Measurements from ENCODE around the gene SOCS2.

DNA sequence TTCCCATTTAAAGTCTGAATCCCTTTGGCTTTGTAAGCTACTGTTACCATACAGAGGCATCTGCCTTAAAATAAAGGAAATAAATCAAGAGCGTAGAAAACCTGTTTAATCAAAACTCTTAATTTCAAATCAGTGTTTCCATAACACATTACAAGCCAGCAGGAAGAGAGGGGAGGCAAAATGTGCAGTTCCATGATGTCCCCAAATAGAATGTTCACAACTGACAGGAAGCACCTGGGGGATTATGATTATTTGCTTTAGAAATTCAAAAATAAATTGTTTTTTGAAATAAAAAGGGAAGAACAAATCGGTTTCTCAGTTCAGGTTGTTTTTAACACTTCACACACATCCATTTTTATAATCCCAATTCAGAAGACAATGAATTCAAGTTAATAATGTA is 21.4 kb downstream of the SOCS2 start:
- no peak for TF ChIP-seq POLR2A (IDR thresholded peaks at IDR 0.05)
- TF ChIP-seq, protein P1, sequence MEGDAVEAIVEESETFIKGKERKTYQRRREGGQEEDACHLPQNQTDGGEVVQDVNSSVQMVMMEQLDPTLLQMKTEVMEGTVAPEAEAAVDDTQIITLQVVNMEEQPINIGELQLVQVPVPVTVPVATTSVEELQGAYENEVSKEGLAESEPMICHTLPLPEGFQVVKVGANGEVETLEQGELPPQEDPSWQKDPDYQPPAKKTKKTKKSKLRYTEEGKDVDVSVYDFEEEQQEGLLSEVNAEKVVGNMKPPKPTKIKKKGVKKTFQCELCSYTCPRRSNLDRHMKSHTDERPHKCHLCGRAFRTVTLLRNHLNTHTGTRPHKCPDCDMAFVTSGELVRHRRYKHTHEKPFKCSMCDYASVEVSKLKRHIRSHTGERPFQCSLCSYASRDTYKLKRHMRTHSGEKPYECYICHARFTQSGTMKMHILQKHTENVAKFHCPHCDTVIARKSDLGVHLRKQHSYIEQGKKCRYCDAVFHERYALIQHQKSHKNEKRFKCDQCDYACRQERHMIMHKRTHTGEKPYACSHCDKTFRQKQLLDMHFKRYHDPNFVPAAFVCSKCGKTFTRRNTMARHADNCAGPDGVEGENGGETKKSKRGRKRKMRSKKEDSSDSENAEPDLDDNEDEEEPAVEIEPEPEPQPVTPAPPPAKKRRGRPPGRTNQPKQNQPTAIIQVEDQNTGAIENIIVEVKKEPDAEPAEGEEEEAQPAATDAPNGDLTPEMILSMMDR (IDR thresholded peaks at IDR 0.05) = no peak
